ENCODE results near the gene ATRNL1.
"Not testable (repeated sequence)": the region's sequence is repeated elsewhere in the genome, so short reads cannot be mapped to it uniquely, and the experiment has no call there.

ATRNL1 gene

DNA sequence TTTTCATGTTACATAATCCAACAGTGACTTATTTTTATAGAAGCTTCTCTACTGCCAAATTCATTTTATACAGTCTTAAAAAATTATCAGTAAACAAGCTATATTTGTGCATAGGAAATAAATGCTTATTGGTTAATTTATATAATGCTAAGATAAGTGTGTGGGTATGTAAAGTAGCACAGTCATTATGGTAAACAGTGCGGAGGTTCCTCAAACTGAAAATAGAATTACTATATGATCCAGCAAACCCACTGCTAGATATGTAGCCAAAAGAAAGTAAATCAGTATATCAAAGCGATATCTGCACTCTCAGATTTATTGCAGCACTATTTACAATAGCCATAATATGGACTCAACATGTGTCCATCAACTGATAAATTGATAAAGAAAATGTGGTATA is 71.1 kb downstream of the ATRNL1 start:
- Histone ChIP-seq H3K27ac (ENCODE audit: low read depth, low read length) (no peak overlapping the region), H3K9ac (ENCODE audit: low read length) (no peak overlapping the region), H3K4me3 (ENCODE audit: low read length) (no peak overlapping the region), H3K36me3 (ENCODE audit: control insufficient read depth, insufficient read depth, low read length) (no peaks in the 10 kb centered on the region), H3K4me1 (ENCODE audit: control insufficient read depth, insufficient read depth, low read length) (no peaks in the 10 kb centered on the region), H3K27me3 (ENCODE audit: control insufficient read depth, insufficient read depth, low read length) (no peaks in the 10 kb centered on the region)

GRCh38 chr10:115167751-115168150 is 74.6 kb downstream of the ATRNL1 start:
- Histone ChIP-seq H3K27ac (ENCODE audit: low read depth, low read length) (no peak overlapping the region), H3K27me3 (ENCODE audit: control insufficient read depth, insufficient read depth, low read length) (no peaks in the 10 kb centered on the region), H3K4me1 (ENCODE audit: control insufficient read depth, insufficient read depth, low read length) (no peaks in the 10 kb centered on the region), H3K36me3 (ENCODE audit: control insufficient read depth, insufficient read depth, low read length) (no peaks in the 10 kb centered on the region), H3K4me3 (ENCODE audit: low read length) (no peak overlapping the region), H3K9ac (ENCODE audit: low read length) (no peak overlapping the region)

- Histone ChIP-seq H3K4me3 (ENCODE audit: low read length) (no peak overlapping the region), H3K27ac (ENCODE audit: low read depth, low read length) (no peak overlapping the region), H3K9ac (ENCODE audit: low read length) (no peak overlapping the region), H3K4me1 (ENCODE audit: control insufficient read depth, insufficient read depth, low read length) (no peaks in the 10 kb centered on the region), H3K36me3 (ENCODE audit: control insufficient read depth, insufficient read depth, low read length) (no peaks in the 10 kb centered on the region), H3K27me3 (ENCODE audit: control insufficient read depth, insufficient read depth, low read length) (no peaks in the 10 kb centered on the region)
Observed at GRCh38 chr10:115171392-115171960, 78.3 kb downstream of the ATRNL1 start.

DNA sequence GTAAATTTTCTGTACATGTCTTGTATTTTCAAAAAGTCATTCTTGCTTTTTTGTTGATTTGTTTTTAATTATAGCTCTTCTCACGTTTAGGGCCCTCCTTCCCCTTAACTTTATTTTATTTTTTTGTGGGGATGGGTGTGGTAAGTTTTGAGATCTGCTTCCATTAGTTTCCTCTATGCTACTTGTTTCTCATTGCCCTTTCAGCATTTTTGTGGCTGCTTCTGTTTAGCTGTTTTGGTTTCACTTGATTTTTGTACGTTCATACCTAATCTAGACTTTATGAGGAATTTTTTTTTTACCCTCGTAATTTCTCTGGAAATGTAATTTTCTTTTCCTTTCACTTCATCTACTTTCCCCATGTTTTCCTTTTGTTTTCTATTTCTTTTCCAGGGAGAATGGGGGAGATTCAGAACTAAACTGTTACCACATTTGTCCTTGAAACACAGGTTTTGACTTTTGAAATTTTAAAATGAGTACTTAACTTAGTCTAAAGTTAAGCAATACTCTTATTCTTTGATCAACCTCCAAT is 80.8 kb downstream of the ATRNL1 start:
- H3K9ac ChIP-seq (ENCODE audit: low read length), result no peak overlapping the region
- no peaks in the 10 kb centered on the region for H3K27me3 ChIP-seq (ENCODE audit: control insufficient read depth, insufficient read depth, low read length)
- no peaks in the 10 kb centered on the region for H3K4me1 ChIP-seq (ENCODE audit: control insufficient read depth, insufficient read depth, low read length)
- H3K27ac ChIP-seq (ENCODE audit: low read depth, low read length), result no peak overlapping the region
- no peak overlapping the region for H3K4me3 ChIP-seq (ENCODE audit: low read length)
- H3K36me3 ChIP-seq (ENCODE audit: control insufficient read depth, insufficient read depth, low read length), result no peaks in the 10 kb centered on the region

- H3K27me3 ChIP-seq (ENCODE audit: control insufficient read depth, insufficient read depth, low read length); H3K9ac ChIP-seq (ENCODE audit: low read length); H3K27ac ChIP-seq (ENCODE audit: low read depth, low read length); H3K36me3 ChIP-seq (ENCODE audit: control insufficient read depth, insufficient read depth, low read length); H3K4me3 ChIP-seq (ENCODE audit: low read length); H3K4me1 ChIP-seq (ENCODE audit: control insufficient read depth, insufficient read depth, low read length): not testable (repeated sequence)
Observed at GRCh38 chr10:115207276-115207675, 114.1 kb downstream of the ATRNL1 start.

- H3K36me3 ChIP-seq (ENCODE audit: control insufficient read depth, insufficient read depth, low read length), result no peaks in the 10 kb centered on the region
- no peak overlapping the region for H3K27ac ChIP-seq (ENCODE audit: low read depth, low read length)
- H3K9ac ChIP-seq (ENCODE audit: low read length), result no peak overlapping the region
- no peaks in the 10 kb centered on the region for H3K27me3 ChIP-seq (ENCODE audit: control insufficient read depth, insufficient read depth, low read length)
- H3K4me1 ChIP-seq (ENCODE audit: control insufficient read depth, insufficient read depth, low read length), result no peaks in the 10 kb centered on the region
- no peak overlapping the region for H3K4me3 ChIP-seq (ENCODE audit: low read length)
Observed at GRCh38 chr10:115209133-115209532, 116.0 kb downstream of the ATRNL1 start.

- Histone ChIP-seq H3K36me3 (ENCODE audit: control insufficient read depth, insufficient read depth, low read length) (no peaks in the 10 kb centered on the region), H3K9ac (ENCODE audit: low read length) (no peak overlapping the region), H3K4me3 (ENCODE audit: low read length) (no peak overlapping the region), H3K27ac (ENCODE audit: low read depth, low read length) (no peak overlapping the region), H3K27me3 (ENCODE audit: control insufficient read depth, insufficient read depth, low read length) (no peaks in the 10 kb centered on the region), H3K4me1 (ENCODE audit: control insufficient read depth, insufficient read depth, low read length) (no peaks in the 10 kb centered on the region)
Observed at GRCh38 chr10:115214829-115215228, 121.7 kb downstream of the ATRNL1 start.

DNA sequence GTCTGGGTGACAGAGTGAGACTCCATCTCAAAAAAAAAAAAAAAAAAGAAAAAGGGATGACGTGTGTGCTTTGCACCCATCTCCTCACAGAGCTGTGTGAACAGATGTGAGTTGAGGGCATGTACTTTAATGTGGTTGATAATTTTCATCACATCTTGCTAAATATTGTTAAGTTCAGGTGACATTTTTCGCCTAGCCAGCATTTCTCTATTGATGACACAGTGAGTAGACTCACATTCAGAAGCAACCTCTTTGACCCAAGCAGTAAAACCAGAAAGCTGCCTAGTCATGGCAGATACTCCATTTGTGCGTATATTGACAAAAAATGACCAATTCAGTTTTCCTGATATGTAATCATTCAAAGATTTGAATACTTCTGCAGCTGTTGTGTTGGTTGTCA is 126.0 kb downstream of the ATRNL1 start:
- no peak overlapping the region for H3K4me3 ChIP-seq (ENCODE audit: low read length)
- no peak overlapping the region for H3K9ac ChIP-seq (ENCODE audit: low read length)
- no peaks in the 10 kb centered on the region for H3K4me1 ChIP-seq (ENCODE audit: control insufficient read depth, insufficient read depth, low read length)
- H3K27ac ChIP-seq (ENCODE audit: low read depth, low read length), result no peak overlapping the region
- no peaks in the 10 kb centered on the region for H3K36me3 ChIP-seq (ENCODE audit: control insufficient read depth, insufficient read depth, low read length)
- no peaks in the 10 kb centered on the region for H3K27me3 ChIP-seq (ENCODE audit: control insufficient read depth, insufficient read depth, low read length)

DNA sequence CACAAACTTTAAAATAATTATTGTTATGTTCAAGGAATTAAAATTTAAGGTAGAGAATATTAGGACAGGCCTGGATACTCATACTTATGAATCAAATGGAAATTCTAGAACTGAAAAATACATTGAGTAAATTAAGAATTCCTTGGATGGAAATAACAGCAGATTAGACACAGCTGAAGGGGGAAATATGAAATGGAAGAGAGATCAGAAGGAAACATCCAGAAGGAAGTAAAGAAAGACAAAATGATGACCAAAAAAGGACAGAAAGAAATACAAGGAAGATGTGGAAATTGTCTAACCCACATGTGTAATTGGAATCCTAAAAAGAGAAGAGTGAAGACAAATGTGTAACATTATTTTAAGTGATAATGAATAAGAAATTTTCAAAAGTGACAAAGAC is 128.9 kb downstream of the ATRNL1 start:
- no peaks in the 10 kb centered on the region for H3K27me3 ChIP-seq (ENCODE audit: control insufficient read depth, insufficient read depth, low read length)
- H3K27ac ChIP-seq (ENCODE audit: low read depth, low read length), result no peak overlapping the region
- no peaks in the 10 kb centered on the region for H3K36me3 ChIP-seq (ENCODE audit: control insufficient read depth, insufficient read depth, low read length)
- H3K4me3 ChIP-seq (ENCODE audit: low read length), result no peak overlapping the region
- no peak overlapping the region for H3K9ac ChIP-seq (ENCODE audit: low read length)
- H3K4me1 ChIP-seq (ENCODE audit: control insufficient read depth, insufficient read depth, low read length), result no peaks in the 10 kb centered on the region

- Histone ChIP-seq H3K27me3 (ENCODE audit: control insufficient read depth, insufficient read depth, low read length) (no peaks in the 10 kb centered on the region), H3K9ac (ENCODE audit: low read length) (no peak overlapping the region), H3K4me1 (ENCODE audit: control insufficient read depth, insufficient read depth, low read length) (no peaks in the 10 kb centered on the region), H3K36me3 (ENCODE audit: control insufficient read depth, insufficient read depth, low read length) (no peaks in the 10 kb centered on the region), H3K27ac (ENCODE audit: low read depth, low read length) (no peak overlapping the region), H3K4me3 (ENCODE audit: low read length) (no peak overlapping the region)
Observed at GRCh38 chr10:115239761-115240160, 146.6 kb downstream of the ATRNL1 start.

GRCh38 chr10:115250784-115251183 is 157.6 kb downstream of the ATRNL1 start:
- no peak overlapping the region for H3K4me3 ChIP-seq (ENCODE audit: low read length)
- no peak overlapping the region for H3K27ac ChIP-seq (ENCODE audit: low read depth, low read length)
- H3K36me3 ChIP-seq (ENCODE audit: control insufficient read depth, insufficient read depth, low read length), result no peaks in the 10 kb centered on the region
- no peak overlapping the region for H3K9ac ChIP-seq (ENCODE audit: low read length)
- H3K4me1 ChIP-seq (ENCODE audit: control insufficient read depth, insufficient read depth, low read length), result no peaks in the 10 kb centered on the region
- no peaks in the 10 kb centered on the region for H3K27me3 ChIP-seq (ENCODE audit: control insufficient read depth, insufficient read depth, low read length)

- not testable (repeated sequence) for H3K4me3 ChIP-seq (ENCODE audit: low read length); H3K27ac ChIP-seq (ENCODE audit: low read depth, low read length)
Observed at GRCh38 chr10:115253765-115254164, 160.6 kb downstream of the ATRNL1 start.

GRCh38 chr10:115272482-115272881 is 179.3 kb downstream of the ATRNL1 start:
- Histone ChIP-seq H3K27ac (ENCODE audit: low read depth, low read length) (no peak overlapping the region), H3K4me3 (ENCODE audit: low read length) (no peak overlapping the region), H3K36me3 (ENCODE audit: control insufficient read depth, insufficient read depth, low read length) (no peaks in the 10 kb centered on the region), H3K27me3 (ENCODE audit: control insufficient read depth, insufficient read depth, low read length) (no peaks in the 10 kb centered on the region), H3K9ac (ENCODE audit: low read length) (no peak overlapping the region), H3K4me1 (ENCODE audit: control insufficient read depth, insufficient read depth, low read length) (no peaks in the 10 kb centered on the region)

More at GRCh38 chr10:115253765-115254164, 160.6 kb downstream of the ATRNL1 start:
- not testable (repeated sequence) for H3K9ac ChIP-seq (ENCODE audit: low read length); H3K36me3 ChIP-seq (ENCODE audit: control insufficient read depth, insufficient read depth, low read length); H3K27me3 ChIP-seq (ENCODE audit: control insufficient read depth, insufficient read depth, low read length); H3K4me1 ChIP-seq (ENCODE audit: control insufficient read depth, insufficient read depth, low read length)
